Thyroid gland (tissue), 4 donors: ENCODE results near the gene IQGAP2.

Experiments used
- POLR2A ChIP-seq, 2 donors: fragments of 450-650 bp; IDR thresholded peaks; one replicate each; pipeline ENCODE4 v1.6.1; 2017; ENCODE audit warnings: antibody characterized with exemption in 2 of 2, mild to moderate bottlenecking in 2 of 2, moderate library complexity in 1 of 2
- TF ChIP-seq, protein P1 (sequence below), 6 experiments: fragments of 200-600 bp in 3 of 6; fragments of 450-650 bp in 3 of 6; sonication (generic) in 3 of 6; IDR thresholded peaks; one replicate each; pipeline ENCODE4 v1.5.1; 2016 to 2019; ENCODE audit warnings: antibody characterized with exemption in 6 of 6, mild to moderate bottlenecking in 2 of 6, inconsistent platforms in 1 of 6, moderate library complexity in 1 of 6

DNA sequence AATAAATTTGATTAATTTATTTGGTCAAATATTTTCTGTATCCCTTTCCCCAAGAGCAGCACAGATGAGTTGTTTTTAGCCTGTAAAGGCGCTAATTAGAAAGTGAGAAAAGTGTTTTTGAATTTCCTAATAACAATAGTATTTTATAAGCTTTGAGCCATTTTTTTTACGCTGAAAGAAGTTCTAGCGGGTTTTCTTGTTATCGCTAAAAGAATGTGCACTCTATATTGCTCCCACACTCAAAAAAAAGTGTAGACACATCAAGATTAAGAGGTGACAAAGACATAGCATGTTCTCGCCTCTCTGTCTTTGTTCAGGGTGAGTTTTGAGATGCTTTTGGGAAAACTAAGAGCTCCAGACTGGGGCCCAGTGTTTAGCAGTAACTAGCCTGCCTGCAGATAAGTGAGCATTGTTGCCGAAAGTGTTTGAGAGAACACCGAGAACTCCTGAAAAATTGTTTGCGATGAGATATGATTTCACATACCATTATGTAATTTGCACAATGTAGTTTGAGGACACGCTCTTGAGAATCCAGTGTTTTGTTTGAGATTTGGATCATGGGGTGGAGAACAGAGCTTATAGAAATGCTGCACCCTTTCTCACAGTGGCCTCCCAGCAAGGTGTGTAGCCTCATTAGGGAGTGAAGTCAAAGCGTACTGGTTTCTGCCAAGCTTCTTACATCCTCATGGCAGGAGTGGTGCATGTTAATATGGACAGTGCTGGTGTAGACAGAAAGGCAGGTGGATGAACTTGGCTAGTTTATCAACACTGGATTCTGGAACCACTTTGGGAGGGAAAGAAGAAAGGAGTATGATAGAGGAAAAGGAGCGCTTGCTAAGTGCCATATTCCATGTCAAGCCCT is 314.4 kb downstream of the IQGAP2 start:
- TF ChIP-seq, protein P1, sequence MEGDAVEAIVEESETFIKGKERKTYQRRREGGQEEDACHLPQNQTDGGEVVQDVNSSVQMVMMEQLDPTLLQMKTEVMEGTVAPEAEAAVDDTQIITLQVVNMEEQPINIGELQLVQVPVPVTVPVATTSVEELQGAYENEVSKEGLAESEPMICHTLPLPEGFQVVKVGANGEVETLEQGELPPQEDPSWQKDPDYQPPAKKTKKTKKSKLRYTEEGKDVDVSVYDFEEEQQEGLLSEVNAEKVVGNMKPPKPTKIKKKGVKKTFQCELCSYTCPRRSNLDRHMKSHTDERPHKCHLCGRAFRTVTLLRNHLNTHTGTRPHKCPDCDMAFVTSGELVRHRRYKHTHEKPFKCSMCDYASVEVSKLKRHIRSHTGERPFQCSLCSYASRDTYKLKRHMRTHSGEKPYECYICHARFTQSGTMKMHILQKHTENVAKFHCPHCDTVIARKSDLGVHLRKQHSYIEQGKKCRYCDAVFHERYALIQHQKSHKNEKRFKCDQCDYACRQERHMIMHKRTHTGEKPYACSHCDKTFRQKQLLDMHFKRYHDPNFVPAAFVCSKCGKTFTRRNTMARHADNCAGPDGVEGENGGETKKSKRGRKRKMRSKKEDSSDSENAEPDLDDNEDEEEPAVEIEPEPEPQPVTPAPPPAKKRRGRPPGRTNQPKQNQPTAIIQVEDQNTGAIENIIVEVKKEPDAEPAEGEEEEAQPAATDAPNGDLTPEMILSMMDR (IDR thresholded peaks at IDR 0.05), result no peak
- TF ChIP-seq POLR2A (IDR thresholded peaks at IDR 0.05), result no peak
